Activated CD4-positive, alpha-beta T cell treated with anti-CD3 and anti-CD28 coated beads for 48 hours (primary cell): ENCODE data around the gene CLEC2L.

Experiments used
- DNase-seq: peaks from one replicate; pipeline ENCODE4 v3.0.0-alpha.2; 2020

CLEC2L gene

GRCh38 chr7:139559364-139560105, 36.0 kb downstream of the CLEC2L start:
- DNase-seq: no peak

DNA sequence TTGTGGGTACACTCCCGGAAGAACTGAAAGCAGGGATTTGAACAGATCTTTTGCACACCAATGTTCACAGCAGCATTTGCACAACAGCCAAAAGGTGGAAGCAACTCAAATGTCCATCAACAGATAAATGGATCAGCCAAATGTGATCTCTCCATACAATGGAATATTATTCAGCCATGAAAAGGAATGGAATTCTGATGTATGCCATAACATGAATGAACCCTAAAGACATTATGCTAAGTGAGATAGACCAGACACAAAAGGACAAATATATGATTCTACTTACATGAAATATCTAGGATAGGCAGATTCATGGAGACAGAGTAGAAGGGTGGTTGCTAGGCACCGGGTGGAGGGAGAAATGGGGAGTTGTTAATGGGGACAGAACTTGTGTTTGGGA, 36.7 kb downstream of the CLEC2L start:
- DNase-seq: no peak

DNA sequence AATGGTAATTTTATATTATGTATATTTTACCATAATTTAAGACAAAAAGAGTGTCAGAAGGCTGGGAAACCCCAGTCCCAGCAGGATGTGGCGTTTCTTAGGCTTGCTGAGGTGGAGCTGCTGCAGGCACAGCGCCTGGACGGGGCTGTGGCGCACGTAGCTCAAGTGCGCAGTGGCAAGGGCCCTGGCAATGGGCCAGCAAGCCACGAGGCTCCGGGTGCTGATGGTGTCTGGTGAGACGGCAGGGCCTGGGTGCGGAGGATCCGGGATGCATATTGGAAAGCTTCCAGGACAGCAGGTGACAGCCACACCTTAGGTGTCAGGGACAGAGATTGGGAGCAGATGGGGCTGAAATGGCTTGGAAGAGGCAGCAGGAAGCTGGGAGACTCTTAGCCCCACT, 37.2 kb downstream of the CLEC2L start:
- no peak for DNase-seq

DNA sequence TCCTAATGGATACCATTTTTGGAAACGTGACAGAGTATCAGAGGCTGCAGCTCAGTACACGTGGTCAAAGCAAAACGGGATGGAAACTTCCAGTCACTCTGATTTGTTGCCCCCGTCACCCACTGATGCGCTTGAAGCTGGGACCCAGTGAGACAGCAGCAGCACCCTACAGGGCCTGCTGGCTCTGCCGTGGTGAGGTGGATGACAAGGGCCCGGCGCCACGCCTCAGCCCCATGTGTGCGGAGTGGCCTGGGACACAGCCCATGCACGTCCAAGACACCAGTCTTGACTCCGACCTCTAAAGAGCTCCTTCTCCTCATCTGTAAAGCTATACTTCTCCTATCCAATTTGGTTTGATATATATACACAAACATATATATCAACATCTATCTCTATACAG, 39.0 kb downstream of the CLEC2L start:
- DNase-seq: no peak

GRCh38 chr7:139562961-139563565, 39.6 kb downstream of the CLEC2L start:
- DNase-seq: no peak

GRCh38 chr7:139563856-139564255, 40.4 kb downstream of the CLEC2L start:
- no peak for DNase-seq

DNA sequence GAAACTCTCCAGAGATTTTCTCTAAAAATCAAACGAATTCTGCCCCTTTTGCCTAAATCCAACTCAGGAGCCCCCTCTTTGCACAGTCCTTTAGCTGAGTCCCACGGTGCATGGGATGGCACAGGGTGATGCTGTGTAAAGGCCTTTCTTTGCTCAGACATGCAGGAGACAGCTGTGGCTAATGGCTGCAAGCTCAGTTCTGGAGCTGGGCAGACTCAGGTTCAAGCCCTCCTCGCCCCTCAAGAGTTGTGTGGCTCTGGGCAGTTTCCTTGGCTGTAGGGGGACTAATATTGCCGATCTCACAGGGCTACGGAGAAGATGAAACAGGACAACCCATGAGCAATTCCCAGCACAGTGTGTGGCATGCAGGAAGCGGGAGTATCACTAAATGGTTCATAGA, 42.6 kb downstream of the CLEC2L start:
- no peak for DNase-seq

DNA sequence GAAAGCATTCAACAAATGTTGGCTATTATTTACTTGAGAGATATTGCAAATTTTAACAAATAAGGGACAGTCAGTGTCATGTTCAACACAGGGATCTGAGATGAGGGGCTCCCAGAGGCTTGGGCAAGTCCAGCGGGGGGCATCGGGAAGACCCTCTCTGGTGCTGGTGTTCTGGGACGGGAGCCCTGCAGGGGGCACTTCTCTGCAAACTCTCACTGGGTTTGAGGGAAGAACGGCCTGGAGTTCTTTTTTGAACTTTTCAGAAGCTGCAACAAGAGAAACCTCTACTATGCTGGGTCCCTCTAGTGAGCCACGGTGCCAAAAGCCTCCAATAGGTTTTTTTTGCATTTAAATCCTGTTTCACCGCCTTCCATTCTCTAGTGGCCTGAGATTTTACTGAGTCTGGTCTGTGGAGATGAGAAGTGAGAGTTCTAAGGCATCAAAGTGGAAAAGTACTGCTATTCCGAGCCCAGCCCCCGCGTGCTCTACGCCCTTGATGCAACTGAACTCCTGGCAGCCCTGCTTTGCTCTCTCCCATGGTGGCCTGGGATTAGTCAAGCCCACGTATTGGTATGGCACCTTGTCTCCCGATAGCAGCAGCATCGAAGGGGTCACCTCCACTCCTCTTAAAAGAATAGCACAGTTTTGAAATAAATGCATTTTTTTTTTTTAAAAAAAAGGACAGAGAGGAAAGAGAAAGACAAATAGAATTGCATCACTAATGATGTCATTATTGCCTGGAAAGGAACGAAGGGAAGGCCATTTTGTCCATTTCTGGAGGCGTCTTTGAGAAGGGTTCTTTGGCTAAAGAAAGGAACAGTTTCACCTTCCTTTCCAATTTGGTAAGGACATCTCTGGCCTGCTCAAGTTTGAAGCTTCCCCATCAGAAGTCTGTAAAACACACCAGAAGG, 43.5 kb downstream of the CLEC2L start:
- DNase-seq: no peak

GRCh38 chr7:139567647-139568345, 44.3 kb downstream of the CLEC2L start:
- no peak for DNase-seq

- no peak for DNase-seq
Measured at GRCh38 chr7:139568346-139568675, 44.8 kb downstream of the CLEC2L start.

GRCh38 chr7:139568813-139569490, 45.5 kb downstream of the CLEC2L start:
- DNase-seq: no peak

- DNase-seq: no peak
Measured at GRCh38 chr7:139570119-139570518, 46.6 kb downstream of the CLEC2L start.

- no peak for DNase-seq
Measured at GRCh38 chr7:139570626-139571025, 47.1 kb downstream of the CLEC2L start.

DNA sequence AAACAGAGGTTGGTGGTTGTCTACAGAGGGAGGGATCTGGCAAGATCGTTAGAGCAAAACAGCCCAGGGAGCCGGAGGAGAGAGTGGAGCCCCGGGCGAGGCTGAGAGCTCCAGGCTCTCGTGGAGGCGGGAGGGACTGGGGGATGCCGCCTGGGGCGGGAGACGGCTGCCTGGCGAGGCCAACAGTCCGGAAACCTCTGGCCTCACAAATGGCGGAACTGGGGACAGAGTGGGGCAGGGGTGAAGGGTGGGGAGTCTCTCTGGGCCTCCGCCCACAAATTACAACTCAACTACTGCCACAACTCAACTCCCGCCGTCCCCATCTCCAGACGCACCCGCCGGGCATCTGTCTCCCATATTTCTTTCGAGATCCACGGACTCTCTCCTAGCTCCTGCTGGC, 47.7 kb downstream of the CLEC2L start:
- DNase-seq: no peak

DNA sequence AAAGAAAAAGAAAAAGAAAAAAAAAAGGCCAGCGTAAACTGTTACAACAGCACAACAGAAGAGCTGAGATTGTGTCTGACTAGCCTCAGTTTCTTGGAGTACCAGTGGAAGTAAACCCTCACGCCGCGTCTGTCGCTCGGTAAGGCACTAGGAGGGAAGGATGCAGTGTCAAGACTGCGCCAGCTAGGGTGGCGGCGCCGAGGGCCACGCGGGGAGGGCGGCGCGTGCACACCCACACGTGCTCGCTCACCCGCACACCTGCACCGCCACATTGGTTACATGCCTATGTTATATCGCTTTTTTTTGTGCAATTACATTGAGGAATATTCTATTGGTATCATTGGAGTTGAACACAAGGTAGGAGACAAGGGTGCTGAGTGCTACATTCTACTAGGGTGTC, 48.2 kb downstream of the CLEC2L start:
- no peak for DNase-seq

- no peak for DNase-seq
Measured at GRCh38 chr7:139572071-139572470, 48.6 kb downstream of the CLEC2L start.

- no peak for DNase-seq
Measured at GRCh38 chr7:139572704-139573385, 49.4 kb downstream of the CLEC2L start.

GRCh38 chr7:139573871-139574270, 50.4 kb downstream of the CLEC2L start:
- DNase-seq: no peak

DNA sequence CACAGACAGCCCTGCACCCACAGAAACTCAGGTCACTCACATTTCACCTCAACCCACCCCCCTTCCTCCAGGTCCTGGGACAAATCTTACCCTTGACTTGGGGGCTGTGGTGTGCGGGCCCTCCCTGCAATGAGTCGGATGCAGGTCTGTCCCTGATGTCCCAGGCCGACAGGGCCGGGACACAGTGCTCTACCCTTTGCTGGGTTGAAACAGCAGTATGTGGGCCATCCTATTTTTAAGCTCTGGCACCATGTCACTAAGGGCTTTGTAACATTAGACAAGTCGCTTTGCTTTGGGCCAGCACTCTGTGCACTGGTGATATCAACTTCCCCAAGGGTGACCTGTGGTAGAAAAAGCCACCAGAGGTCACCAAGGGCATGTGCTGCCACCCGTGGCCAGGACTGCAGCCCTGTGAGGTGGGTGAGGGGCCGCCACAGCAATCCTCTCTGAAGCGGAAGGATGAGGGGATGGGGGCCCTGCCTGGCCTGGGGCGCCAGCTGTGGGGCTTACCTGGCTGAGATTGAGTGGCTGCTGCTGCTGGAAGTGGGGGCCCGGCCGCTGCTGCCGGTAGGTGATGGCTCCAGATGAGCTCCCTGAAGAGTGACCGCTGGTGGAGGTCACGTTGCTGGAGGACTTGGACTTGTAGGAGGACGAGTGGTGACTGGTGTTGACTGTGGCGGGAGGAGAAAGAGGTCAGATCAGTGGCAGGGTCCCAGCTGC, 51.3 kb downstream of the CLEC2L start:
- no peak for DNase-seq

DNA sequence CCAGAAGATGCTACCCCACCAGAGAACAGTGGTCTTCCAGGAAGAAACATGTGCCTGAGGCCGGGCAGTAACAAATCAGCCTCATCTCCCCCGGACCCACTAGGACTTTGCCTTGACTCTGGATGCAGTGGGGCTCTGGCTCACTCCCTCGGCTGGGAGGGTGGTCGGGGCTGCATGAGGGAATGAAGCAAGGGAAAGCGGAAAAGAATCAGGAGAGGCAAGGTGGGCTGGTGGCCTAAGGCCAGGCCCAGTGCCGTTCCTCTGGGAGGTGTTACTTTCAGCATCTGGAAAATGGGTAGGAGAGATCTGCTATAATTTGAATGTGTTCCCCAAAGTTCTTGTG, 51.8 kb downstream of the CLEC2L start:
- DNase-seq: no peak

DNA sequence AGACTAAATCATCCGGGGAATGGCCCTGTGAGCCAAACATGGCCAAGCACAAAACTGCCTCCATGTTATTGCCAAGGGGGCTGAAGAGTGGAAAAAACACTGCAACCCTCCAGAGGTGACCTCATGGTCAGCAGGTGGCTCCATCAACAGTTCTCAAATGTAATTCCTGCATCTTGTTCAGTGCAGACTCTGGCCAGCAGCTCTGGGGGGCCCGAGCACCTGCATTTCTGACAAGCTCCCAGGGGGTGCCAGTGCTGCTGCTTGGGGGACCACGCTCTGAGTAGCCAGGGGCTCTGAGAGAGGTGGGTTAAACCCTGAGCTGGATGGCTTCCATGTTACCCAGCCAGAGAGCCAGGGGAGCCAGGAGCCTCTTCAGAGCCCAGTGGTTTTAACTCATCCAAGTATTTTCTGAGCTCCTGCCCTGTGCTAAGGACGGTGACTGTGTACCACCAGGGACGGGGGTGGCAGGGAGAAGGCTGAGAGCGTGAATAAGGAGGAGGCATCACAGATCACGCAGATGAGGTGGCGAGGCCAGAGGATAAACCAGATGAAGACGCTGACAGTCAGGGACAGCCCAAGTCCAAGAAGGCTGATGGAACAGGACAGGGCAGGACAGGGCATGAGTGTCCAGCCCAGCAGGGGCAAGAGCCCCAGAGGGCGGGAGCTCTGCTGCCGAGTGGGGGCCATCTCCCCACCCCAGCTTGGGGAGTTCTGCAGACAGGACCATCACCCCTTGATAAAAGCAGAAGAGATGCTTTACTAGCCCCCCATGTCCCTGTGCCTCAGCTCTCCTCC, 52.9 kb downstream of the CLEC2L start:
- no peak for DNase-seq
